Measurements from ENCODE around the gene PIPOX.
"Not testable (repeated sequence)": the region's sequence is repeated elsewhere in the genome, so short reads cannot be mapped to it uniquely, and the experiment has no call there.

PIPOX gene

DNA sequence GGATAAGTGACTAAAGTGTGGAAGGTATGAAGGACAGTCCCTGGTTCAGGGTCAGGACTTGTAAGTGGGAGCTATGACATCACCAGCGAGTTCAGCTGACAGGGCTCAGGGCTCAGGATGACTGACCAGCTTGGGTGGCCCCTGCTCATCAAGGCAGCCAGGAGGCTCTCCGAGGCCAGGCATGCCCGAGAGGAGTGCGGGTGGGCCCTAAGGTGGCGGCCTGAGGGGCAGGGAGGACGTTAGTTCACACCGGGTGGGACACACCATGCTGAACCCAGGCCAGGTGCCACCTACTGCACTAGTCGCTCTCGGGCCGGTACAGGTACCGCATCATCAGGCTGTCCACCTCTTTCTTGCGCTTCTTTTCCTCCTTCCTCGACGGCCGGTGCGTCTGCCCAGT is 36.5 kb downstream of the PIPOX start:
- Histone ChIP-seq H3K27me3 (ENCODE audit: low read depth, low read length) (no peaks in the 10 kb centered on the region), H3K27ac (ENCODE audit: low read length) (no peak overlapping the region), H3K36me3 (ENCODE audit: control insufficient read depth in 1 of 2, insufficient read depth in 2 of 2, low read length in 2 of 2) (peaks cover 21 to 50% of the 10 kb centered on the region in 2 donors), H3K4me3 (ENCODE audit: low read depth in 1 of 2, low read length in 2 of 2) (no peak overlapping the region), H3K4me1 (ENCODE audit: control insufficient read depth in 1 of 2, insufficient read depth in 2 of 2, low read length in 2 of 2) (peaks cover 0 to 6% of the 10 kb centered on the region in 2 donors), H3K9me3 (ENCODE audit: control insufficient read depth in 1 of 2, low read length in 2 of 2) (no peaks in the 10 kb centered on the region)

DNA sequence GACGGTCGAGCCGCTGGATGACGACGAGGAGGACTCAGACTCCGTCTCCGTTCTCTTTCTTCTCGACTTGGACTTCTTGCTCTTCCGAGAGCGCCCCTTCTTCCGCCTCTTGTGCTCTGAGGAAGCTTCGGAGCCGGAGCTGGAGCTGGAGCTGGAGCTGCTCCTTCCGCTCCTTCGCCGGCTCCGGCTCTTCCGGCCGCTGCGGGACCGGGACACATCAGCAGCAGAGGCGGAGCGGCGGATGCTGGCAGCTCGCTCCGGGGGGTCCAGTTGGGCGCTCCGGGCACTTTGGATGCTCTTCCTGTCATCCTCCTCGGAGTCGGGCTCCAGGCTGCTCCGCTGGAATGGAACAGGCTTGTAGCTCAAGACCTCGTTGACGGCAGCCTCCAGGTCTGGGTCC is 36.9 kb downstream of the PIPOX start:
- no peaks in the 10 kb centered on the region for H3K27me3 ChIP-seq (ENCODE audit: low read depth, low read length)
- no peak overlapping the region for H3K27ac ChIP-seq (ENCODE audit: low read length)
- H3K9me3 ChIP-seq (ENCODE audit: control insufficient read depth in 1 of 2, low read length in 2 of 2): no peaks in the 10 kb centered on the region
- H3K4me3 ChIP-seq (ENCODE audit: low read depth in 1 of 2, low read length in 2 of 2): no peak overlapping the region
- H3K36me3 ChIP-seq (ENCODE audit: control insufficient read depth in 1 of 2, insufficient read depth in 2 of 2, low read length in 2 of 2): peaks cover 24 to 52% of the 10 kb centered on the region in 2 donors
- H3K4me1 ChIP-seq (ENCODE audit: control insufficient read depth in 1 of 2, insufficient read depth in 2 of 2, low read length in 2 of 2): peaks cover 0 to 6% of the 10 kb centered on the region in 2 donors

DNA sequence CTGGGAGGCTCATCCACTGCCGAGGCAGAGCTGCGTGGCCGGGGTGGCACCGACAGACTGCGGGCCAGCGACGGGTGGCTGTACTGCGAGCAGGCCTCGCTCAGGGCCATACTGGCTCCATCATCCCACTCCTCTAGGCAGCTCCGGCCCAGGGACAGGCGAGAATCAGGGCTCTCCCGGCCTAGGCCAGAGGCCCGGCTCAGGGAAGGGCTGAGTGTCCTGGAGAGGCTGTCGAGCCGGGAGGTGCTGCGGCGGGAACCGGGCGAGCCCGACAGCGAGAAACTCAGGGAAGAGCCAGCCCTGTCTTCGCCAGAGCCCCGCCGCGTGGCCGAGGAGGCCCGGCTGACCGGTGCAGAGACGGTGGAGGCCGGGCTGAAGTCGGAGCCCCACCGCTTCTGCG is 37.4 kb downstream of the PIPOX start:
- Histone ChIP-seq H3K4me1 (ENCODE audit: control insufficient read depth in 1 of 2, insufficient read depth in 2 of 2, low read length in 2 of 2) (peaks cover 0 to 6% of the 10 kb centered on the region in 2 donors), H3K36me3 (ENCODE audit: control insufficient read depth in 1 of 2, insufficient read depth in 2 of 2, low read length in 2 of 2) (peaks cover 24 to 56% of the 10 kb centered on the region in 2 donors), H3K27me3 (ENCODE audit: low read depth, low read length) (no peaks in the 10 kb centered on the region), H3K27ac (ENCODE audit: low read length) (no peak overlapping the region), H3K9me3 (ENCODE audit: control insufficient read depth in 1 of 2, low read length in 2 of 2) (no peaks in the 10 kb centered on the region), H3K4me3 (ENCODE audit: low read depth in 1 of 2, low read length in 2 of 2) (no peak overlapping the region)

DNA sequence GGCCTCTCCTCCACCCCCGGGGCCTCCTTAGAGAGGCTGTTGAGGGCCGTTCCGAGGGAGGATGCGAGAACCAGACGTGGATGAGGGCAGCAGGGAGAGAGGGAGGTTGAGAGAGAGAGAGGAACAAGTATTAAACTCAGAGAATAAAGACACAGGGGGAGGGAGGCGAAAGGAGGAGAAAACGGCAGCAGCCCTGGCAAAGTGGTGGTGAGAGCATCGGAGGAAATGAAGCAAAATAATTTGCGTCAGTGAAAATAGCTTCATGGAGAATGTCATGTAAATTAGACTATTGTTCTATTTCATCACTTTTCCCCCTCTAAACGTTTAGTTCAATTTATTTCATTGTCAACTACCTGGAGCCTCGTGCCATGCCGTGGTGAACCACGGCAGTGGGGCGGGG is 38.0 kb downstream of the PIPOX start:
- Histone ChIP-seq H3K27me3 (ENCODE audit: low read depth, low read length) (no peaks in the 10 kb centered on the region), H3K36me3 (ENCODE audit: control insufficient read depth in 1 of 2, insufficient read depth in 2 of 2, low read length in 2 of 2) (peaks cover 29 to 63% of the 10 kb centered on the region in 2 donors), H3K4me3 (ENCODE audit: low read depth in 1 of 2, low read length in 2 of 2) (no peak overlapping the region), H3K27ac (ENCODE audit: low read length) (no peak overlapping the region), H3K4me1 (ENCODE audit: control insufficient read depth in 1 of 2, insufficient read depth in 2 of 2, low read length in 2 of 2) (peaks cover 0 to 6% of the 10 kb centered on the region in 2 donors), H3K9me3 (ENCODE audit: control insufficient read depth in 1 of 2, low read length in 2 of 2) (no peaks in the 10 kb centered on the region)

DNA sequence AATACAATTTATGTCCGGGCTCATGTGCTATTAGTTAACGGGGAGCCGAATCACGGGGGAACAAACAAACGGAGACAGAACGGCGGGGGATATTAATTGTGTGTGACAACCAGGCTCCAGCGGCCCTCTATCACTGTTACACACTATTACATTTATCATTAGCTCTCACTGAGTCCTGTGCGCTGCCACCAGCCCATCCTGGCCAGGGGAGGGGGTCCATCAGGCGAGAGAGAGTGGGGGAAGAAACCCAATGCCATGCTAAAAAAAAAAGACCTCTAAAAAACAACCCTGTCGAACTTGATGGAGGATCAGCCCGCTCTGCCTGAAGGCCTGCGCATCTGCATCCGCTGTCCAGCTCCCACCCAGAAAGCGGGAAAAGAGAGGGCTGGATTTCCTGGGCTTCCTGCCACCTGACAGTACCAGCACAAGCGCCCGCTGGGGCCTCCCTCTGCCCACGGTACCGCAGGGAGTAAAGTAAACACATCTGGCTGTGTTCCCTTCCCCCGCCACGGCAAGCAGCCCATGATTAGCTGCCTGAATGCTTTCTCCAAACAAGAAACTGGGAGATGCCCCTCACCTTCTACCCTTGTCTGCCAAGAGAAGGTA is 41.7 kb downstream of the PIPOX start:
- Histone ChIP-seq H3K9me3 (ENCODE audit: control insufficient read depth in 1 of 2, low read length in 2 of 2) (no peaks in the 10 kb centered on the region), H3K27ac (ENCODE audit: low read length) (no peak overlapping the region), H3K4me1 (ENCODE audit: control insufficient read depth in 1 of 2, insufficient read depth in 2 of 2, low read length in 2 of 2) (peaks cover 0 to 6% of the 10 kb centered on the region in 2 donors), H3K27me3 (ENCODE audit: low read depth, low read length) (no peaks in the 10 kb centered on the region), H3K36me3 (ENCODE audit: control insufficient read depth in 1 of 2, insufficient read depth in 2 of 2, low read length in 2 of 2) (peaks cover 51 to 67% of the 10 kb centered on the region in 2 donors), H3K4me3 (ENCODE audit: low read depth in 1 of 2, low read length in 2 of 2) (no peak overlapping the region)

DNA sequence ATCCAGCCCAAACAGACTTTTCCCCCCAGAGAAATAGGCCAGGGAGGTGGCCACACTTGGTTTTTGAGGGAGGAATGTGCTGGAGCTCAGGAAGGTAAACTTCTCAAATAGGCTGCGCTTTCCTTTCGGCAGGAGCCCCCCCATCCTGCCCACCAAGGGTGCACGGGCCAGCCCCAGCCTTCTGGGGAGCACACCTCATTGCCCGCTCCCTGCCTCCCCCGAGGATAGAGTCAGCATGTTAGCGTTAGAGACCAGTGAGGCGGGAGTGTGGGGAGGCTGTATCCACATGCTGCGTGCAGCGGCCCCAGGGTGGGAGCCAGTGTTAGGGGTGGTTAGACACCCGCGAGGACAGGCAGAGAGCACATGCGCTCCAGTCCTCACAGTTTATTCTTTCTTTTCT is 42.3 kb downstream of the PIPOX start:
- Histone ChIP-seq H3K36me3 (ENCODE audit: control insufficient read depth in 1 of 2, insufficient read depth in 2 of 2, low read length in 2 of 2) (peaks cover 56 to 64% of the 10 kb centered on the region in 2 donors), H3K4me1 (ENCODE audit: control insufficient read depth in 1 of 2, insufficient read depth in 2 of 2, low read length in 2 of 2) (peaks cover 0 to 12% of the 10 kb centered on the region in 2 donors), H3K27me3 (ENCODE audit: low read depth, low read length) (no peaks in the 10 kb centered on the region), H3K27ac (ENCODE audit: low read length) (no peak overlapping the region), H3K4me3 (ENCODE audit: low read depth in 1 of 2, low read length in 2 of 2) (no peak overlapping the region), H3K9me3 (ENCODE audit: control insufficient read depth in 1 of 2, low read length in 2 of 2) (no peaks in the 10 kb centered on the region)

DNA sequence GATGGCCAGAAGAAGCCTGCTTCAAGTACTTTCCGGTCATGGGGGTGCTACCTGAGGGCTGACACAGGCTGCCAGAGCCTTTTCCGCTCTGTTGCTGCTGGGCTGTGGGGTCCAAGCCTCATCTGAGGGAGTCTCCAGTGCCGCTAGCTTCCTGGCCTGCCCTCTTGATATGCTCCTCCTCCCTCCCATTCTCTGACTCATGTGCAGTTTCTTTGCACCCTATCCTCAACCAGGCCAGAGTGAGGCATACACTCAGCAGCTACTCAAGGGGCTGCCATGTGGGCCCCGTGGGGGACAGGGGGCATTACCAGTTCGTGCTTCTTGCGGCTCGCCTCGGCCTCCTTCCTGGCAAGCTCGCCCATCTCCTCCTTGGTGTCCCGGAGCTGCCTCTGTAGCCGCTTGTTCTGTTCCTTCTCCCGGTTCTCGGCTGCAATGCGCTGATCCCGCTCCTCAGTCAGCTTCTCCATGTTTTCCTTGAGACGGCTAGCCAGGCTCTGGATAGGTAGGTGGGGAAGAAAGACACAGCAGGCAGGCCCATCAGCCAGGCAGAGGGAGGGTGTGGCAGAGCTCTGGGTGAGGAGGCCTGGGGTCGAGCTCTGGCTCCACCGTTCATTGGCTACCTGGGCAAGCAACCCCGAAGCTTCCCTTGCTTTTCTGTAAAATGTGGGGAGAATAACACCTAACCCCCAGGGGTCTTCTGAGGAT is 43.8 kb downstream of the PIPOX start:
- Histone ChIP-seq H3K36me3 (ENCODE audit: control insufficient read depth in 1 of 2, insufficient read depth in 2 of 2, low read length in 2 of 2) (peaks cover 64 to 65% of the 10 kb centered on the region in 2 donors), H3K27ac (ENCODE audit: low read length) (no peak overlapping the region), H3K9me3 (ENCODE audit: control insufficient read depth in 1 of 2, low read length in 2 of 2) (no peaks in the 10 kb centered on the region), H3K4me3 (ENCODE audit: low read depth in 1 of 2, low read length in 2 of 2) (no peak overlapping the region), H3K27me3 (ENCODE audit: low read depth, low read length) (no peaks in the 10 kb centered on the region), H3K4me1 (ENCODE audit: control insufficient read depth in 1 of 2, insufficient read depth in 2 of 2, low read length in 2 of 2) (peaks cover 0 to 12% of the 10 kb centered on the region in 2 donors)

DNA sequence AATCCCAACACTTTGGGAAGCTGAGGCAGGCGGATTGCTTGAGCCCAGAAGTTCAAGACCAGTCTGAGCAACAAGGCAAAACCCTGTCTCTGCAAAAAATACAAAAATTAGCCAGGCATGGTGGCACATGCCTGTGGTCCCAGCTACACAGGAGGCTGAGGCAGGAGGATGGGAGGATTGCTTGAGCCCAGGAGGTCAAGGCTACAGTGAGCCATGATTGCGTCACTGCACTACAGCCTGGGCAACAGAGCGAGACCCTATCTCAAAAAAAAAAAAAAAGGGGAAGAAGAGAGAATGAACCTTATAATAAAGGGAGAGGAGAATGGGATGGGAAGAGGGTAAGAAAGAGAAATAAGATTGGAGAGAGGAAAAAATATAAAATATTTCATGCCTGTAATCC is 45.8 kb downstream of the PIPOX start:
- not testable (repeated sequence) for H3K4me3 ChIP-seq (ENCODE audit: low read depth in 1 of 2, low read length in 2 of 2); H3K27ac ChIP-seq (ENCODE audit: low read length); H3K27me3 ChIP-seq (ENCODE audit: low read depth, low read length); H3K4me1 ChIP-seq (ENCODE audit: control insufficient read depth in 1 of 2, insufficient read depth in 2 of 2, low read length in 2 of 2); H3K9me3 ChIP-seq (ENCODE audit: control insufficient read depth in 1 of 2, low read length in 2 of 2)
- peaks cover 74 to 80% of the 10 kb centered on the region in 2 donors for H3K36me3 ChIP-seq (ENCODE audit: control insufficient read depth in 1 of 2, insufficient read depth in 2 of 2, low read length in 2 of 2)

DNA sequence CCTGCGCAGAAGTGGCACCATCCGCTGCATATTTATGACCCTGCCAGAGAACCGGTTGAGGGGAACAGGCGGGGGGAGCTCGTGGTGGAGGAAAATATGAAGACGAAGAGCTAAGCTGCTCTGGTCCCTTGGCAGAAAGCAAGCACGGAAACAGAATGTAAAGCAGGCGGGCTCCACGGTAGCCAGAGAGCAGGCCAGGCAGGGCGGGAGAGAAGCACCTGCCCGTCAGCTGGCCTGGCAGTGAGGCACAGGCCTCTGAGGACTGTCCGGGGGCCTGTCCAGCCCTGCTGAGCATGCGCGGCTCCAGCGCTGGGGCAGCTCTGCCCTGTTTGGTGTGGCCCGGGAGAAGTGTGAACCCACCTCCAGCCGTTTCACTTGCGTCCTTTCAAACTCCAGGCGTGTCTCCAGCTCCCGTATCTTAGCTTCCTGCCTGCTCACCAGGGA is 46.7 kb downstream of the PIPOX start:
- peaks cover 82 to 84% of the 10 kb centered on the region in 2 donors for H3K36me3 ChIP-seq (ENCODE audit: control insufficient read depth in 1 of 2, insufficient read depth in 2 of 2, low read length in 2 of 2)
- H3K9me3 ChIP-seq (ENCODE audit: control insufficient read depth in 1 of 2, low read length in 2 of 2): no peaks in the 10 kb centered on the region
- H3K4me3 ChIP-seq (ENCODE audit: low read depth in 1 of 2, low read length in 2 of 2): no peak overlapping the region
- no peaks in the 10 kb centered on the region for H3K27me3 ChIP-seq (ENCODE audit: low read depth, low read length)
- no peak overlapping the region for H3K27ac ChIP-seq (ENCODE audit: low read length)
- peaks cover 0 to 6% of the 10 kb centered on the region in 2 donors for H3K4me1 ChIP-seq (ENCODE audit: control insufficient read depth in 1 of 2, insufficient read depth in 2 of 2, low read length in 2 of 2)

DNA sequence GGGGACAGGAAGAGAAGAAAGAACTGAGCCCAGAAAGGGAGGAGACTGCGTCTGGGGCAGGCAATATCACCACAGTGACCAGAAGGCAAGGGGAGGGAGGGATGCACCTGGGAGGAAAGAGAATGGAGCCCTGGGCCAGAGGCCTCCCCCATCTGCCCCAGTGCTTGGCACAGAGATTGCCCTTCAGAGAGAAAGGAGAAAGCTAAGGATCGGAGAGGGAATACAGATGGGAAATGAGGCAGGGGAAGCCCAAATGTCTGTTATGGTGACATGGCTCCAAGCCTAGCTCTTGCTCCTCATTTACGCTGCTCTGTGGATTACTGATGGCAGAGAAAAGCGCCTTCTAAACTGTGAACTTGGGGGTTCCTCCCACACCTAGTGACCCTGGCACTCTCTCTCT is 47.2 kb downstream of the PIPOX start:
- Histone ChIP-seq H3K9me3 (ENCODE audit: control insufficient read depth in 1 of 2, low read length in 2 of 2) (no peaks in the 10 kb centered on the region), H3K36me3 (ENCODE audit: control insufficient read depth in 1 of 2, insufficient read depth in 2 of 2, low read length in 2 of 2) (peaks cover 83 to 86% of the 10 kb centered on the region in 2 donors), H3K4me1 (ENCODE audit: control insufficient read depth in 1 of 2, insufficient read depth in 2 of 2, low read length in 2 of 2) (peaks cover 0 to 6% of the 10 kb centered on the region in 2 donors), H3K4me3 (ENCODE audit: low read depth in 1 of 2, low read length in 2 of 2) (no peak overlapping the region), H3K27ac (ENCODE audit: low read length) (no peak overlapping the region), H3K27me3 (ENCODE audit: low read depth, low read length) (no peaks in the 10 kb centered on the region)

DNA sequence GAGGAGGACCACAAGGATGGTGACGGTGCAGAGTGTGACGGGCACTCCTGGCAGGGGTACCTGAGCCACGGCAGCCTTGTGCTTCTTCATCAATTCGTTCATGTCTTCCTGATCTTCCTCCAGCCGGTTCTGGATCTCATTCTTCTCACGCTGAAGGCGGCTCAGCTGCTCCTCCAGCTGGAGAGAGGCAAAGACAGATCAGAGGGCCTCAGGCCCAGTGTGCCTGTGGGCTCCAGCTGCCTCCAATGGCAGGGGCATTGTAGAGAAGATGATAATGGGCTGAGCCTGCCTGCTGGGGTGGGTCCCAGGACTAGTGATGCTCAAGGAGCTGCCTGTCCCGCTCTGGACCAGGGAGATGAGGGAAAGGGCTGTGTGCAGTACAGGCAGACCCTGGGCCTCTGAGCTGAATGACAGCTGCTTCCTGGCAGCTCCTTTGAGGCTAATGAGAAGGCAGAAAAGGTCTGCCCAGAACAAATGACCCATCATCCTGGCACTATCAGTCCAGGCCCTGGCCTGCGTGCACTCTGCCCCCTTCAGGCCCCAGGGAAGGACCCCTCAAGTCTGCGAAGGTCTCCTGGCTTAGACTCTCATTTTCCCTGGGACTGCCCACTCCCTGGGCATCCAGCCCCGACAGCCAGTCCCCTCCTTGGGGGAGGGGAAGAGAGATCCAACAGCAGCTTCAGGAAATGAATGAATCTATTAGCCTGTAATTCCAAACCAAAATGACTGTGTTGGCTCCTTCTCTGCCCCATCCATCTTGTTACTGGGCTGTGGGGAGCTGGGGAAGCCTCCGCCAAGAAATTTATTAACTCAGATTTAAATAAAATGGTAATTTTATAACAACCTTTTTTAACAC is 48.0 kb downstream of the PIPOX start:
- Histone ChIP-seq H3K9me3 (ENCODE audit: control insufficient read depth in 1 of 2, low read length in 2 of 2) (no peaks in the 10 kb centered on the region), H3K4me3 (ENCODE audit: low read depth in 1 of 2, low read length in 2 of 2) (no peak overlapping the region), H3K4me1 (ENCODE audit: control insufficient read depth in 1 of 2, insufficient read depth in 2 of 2, low read length in 2 of 2) (peaks cover 0 to 6% of the 10 kb centered on the region in 2 donors), H3K27me3 (ENCODE audit: low read depth, low read length) (no peaks in the 10 kb centered on the region), H3K36me3 (ENCODE audit: control insufficient read depth in 1 of 2, insufficient read depth in 2 of 2, low read length in 2 of 2) (peaks cover 81 to 88% of the 10 kb centered on the region in 2 donors), H3K27ac (ENCODE audit: low read length) (no peak overlapping the region)
